OCI-LY1 (cell line): ENCODE data around the gene F2.

Experiments
- EZH2 ChIP-seq: fragments of 200-600 bp; sonication (generic), shearing (Covaris generic); IDR thresholded peaks from 2 replicates; pipeline ENCODE4 v1.8.0; 2017; ENCODE audit warnings: borderline replicate concordance, mixed run types, mild to moderate bottlenecking, antibody characterized with exemption, low read length, moderate library complexity, mixed read lengths
- TF ChIP-seq, protein P1 (sequence below): fragments of 200-600 bp; sonication (generic), shearing (Covaris generic); IDR thresholded peaks from 2 replicates; pipeline ENCODE4 v1.5.1; 2017; ENCODE audit warnings: mild to moderate bottlenecking, antibody characterized with exemption, low read length, moderate library complexity, mixed read lengths

DNA sequence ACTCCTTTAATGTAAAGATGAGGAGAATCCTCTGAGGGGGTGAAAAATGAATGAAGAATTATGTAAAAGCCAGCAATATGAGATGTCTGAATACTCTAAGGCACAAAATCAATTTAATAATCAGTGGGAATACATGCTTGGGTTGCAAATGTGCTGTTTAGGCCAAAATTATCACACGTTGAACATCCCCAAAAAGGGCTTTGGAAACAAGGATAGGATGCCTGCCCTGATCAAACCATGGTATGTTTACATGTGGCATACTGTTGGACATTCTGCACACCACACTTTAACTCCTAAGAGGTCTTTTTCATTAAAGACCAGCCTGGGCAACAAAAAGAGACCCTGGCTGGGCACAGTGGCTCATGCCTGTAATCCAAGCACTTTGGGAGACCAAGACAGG, 26.3 kb downstream of the F2 start:
- TF ChIP-seq, protein P1, sequence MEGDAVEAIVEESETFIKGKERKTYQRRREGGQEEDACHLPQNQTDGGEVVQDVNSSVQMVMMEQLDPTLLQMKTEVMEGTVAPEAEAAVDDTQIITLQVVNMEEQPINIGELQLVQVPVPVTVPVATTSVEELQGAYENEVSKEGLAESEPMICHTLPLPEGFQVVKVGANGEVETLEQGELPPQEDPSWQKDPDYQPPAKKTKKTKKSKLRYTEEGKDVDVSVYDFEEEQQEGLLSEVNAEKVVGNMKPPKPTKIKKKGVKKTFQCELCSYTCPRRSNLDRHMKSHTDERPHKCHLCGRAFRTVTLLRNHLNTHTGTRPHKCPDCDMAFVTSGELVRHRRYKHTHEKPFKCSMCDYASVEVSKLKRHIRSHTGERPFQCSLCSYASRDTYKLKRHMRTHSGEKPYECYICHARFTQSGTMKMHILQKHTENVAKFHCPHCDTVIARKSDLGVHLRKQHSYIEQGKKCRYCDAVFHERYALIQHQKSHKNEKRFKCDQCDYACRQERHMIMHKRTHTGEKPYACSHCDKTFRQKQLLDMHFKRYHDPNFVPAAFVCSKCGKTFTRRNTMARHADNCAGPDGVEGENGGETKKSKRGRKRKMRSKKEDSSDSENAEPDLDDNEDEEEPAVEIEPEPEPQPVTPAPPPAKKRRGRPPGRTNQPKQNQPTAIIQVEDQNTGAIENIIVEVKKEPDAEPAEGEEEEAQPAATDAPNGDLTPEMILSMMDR = no peak
- no peak for TF ChIP-seq EZH2
